RWPE2 (cell line): ENCODE data around the gene CCDC24.

Experiments used
- ATAC-seq: fragments of 200-7000 bp; cut with Tn5 transposase; 3 replicates; pipeline ENCODE4 v1.9.1; 2021; ENCODE audit warnings: low read depth
- DNase-seq: peaks from one replicate; pipeline ENCODE4 v3.0.0-alpha.2; 2020; ENCODE audit warnings: low spot score
- H3K27ac ChIP-seq: fragments of 450-650 bp; 2 replicates; pipeline ENCODE4 v1.5.1; 2017; ENCODE audit warnings: mild to moderate bottlenecking; ENCODE audit not compliant: poor library complexity, severe bottlenecking
- H3K27me3 ChIP-seq: fragments of 250-450 bp; sonication (Bioruptor Pico); 2 replicates; pipeline ENCODE4 v1.5.1; 2021; ENCODE audit warnings: mild to moderate bottlenecking, moderate library complexity; ENCODE audit not compliant: insufficient read depth, poor library complexity, severe bottlenecking
- H3K36me3 ChIP-seq: fragments of 250-450 bp; sonication (Bioruptor Pico); 2 replicates; pipeline ENCODE4 v1.5.1; 2020; ENCODE audit warnings: low read depth, mild to moderate bottlenecking, moderate library complexity
- H3K4me1 ChIP-seq: fragments of 250-450 bp; sonication (Bioruptor Pico); 2 replicates; pipeline ENCODE4 v1.5.1; 2021; ENCODE audit warnings: mild to moderate bottlenecking, moderate library complexity; ENCODE audit not compliant: insufficient read depth, poor library complexity, severe bottlenecking
- H3K4me3 ChIP-seq: fragments of 250-450 bp; sonication (Bioruptor Pico); 2 replicates; pipeline ENCODE4 v1.5.1; 2021; ENCODE audit warnings: mild to moderate bottlenecking, moderate library complexity; ENCODE audit not compliant: severe bottlenecking
- H3K9me3 ChIP-seq: fragments of 250-450 bp; sonication (Bioruptor Pico); 2 replicates; pipeline ENCODE4 v1.5.1; 2021; ENCODE audit warnings: mild to moderate bottlenecking, moderate library complexity; ENCODE audit not compliant: severe bottlenecking
- CTCF ChIP-seq: fragments of 450-650 bp; IDR thresholded peaks from one replicate; pipeline ENCODE4 v1.5.1; 2017; ENCODE audit warnings: mild to moderate bottlenecking, moderate library complexity; ENCODE audit not compliant: poor library complexity, severe bottlenecking

Gene CCDC24

GRCh38 chr1:43946236-43947060 is 45.0 kb upstream of the CCDC24 start, which contains the start of gene IPO13:
Gene IPO13 (plus strand): TSS chr1:43946950. CDS start chr1:43947601, 651 bp downstream.
- Histone ChIP-seq H3K36me3 (0 out of 2 replicates have a peak, but pooled peaks cover 4% of the 10 kb centered on the region), H3K4me1 (peaks cover 8% of the 10 kb centered on the region), H3K9me3 (no peaks in the 10 kb centered on the region), H3K27me3 (no peaks in the 10 kb centered on the region), H3K27ac (peak within 1 kb of the TSS; percentile 60), H3K4me3 (peak within 1 kb of the TSS; percentile 50)
- ATAC-seq (peak; percentile 89), DNase-seq (peak; percentile 90)
- peak; percentile 80 for TF ChIP-seq CTCF

DNA sequence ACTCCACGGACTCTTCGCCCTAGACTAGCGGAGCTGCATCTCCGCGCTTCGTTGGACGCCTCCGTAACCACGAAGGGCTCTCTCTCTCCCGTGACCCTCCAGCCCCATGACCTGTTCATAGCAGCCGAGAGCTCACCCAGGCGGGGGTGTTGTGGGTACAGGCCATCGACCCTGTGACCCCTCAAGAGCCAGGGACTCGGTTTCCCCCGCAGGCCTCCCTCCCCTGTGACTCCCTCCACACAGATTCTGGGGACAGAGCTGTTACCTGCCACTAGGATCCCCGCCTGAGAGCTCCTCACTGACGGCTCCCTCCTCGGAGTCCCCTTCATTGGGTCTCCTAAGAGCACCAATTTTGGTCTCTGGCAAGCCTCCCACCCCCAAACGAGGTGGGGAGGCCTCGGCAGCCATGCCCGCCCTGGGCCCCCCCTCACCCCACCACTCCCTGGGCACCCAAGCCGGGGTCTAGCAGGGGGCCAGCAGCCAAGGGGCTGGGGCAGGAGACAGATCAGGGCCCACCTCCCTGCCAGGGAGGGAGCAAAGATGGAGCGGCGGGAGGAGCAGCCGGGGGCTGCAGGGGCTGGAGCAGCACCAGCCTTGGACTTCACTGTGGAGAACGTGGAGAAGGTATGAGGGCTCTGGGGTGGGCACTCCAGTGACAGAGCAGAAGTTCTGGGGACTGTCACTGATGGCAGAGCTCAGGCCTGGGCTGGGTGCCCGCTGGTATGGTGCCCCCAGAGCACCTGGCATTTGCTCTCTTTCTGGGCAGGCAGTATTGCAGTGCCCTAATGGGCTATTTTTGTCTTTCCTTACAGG is 44.1 kb upstream of the CCDC24 start:
- no peaks in the 10 kb centered on the region for H3K27me3 ChIP-seq
- DNase-seq: no peak
- no peaks in the 10 kb centered on the region for H3K9me3 ChIP-seq
- TF ChIP-seq CTCF: no peak
- peak overlapping the region; percentile 50 for H3K4me3 ChIP-seq
- 0 out of 2 replicates have a peak, but pooled peaks cover 4% of the 10 kb centered on the region for H3K36me3 ChIP-seq
- peak overlapping the region; percentile 60 for H3K27ac ChIP-seq
- no peak for ATAC-seq
- H3K4me1 ChIP-seq: peaks cover 8% of the 10 kb centered on the region

DNA sequence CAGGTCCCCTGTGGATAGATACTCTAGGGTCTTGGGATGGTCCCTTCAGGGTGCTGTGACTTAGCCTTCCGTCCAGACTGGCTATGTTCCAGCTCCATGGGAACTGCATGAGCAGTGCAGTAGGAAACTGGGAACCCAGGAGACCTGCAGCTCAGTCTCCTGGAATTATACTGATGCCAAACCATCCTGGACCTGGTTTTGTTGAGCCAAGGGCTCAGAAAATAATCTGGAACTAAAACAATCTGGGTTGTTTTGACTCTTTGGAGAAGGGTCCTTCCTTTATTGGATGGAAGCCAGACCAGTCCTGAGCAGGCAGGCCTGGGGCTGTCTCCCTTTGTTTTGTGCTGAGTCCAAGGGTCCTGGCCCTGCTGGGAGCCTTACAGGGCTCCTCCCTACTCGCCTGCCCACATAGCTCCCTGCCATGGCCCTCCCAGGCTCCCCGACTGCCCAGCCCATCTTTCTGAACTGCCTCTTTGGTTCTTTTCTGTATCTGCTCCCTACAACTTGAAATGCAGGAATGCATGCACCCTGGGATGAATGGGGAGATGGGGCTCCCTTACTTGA is 43.4 kb upstream of the CCDC24 start:
- Histone ChIP-seq H3K4me1 (peaks cover 8% of the 10 kb centered on the region), H3K9me3 (no peaks in the 10 kb centered on the region), H3K27me3 (no peaks in the 10 kb centered on the region), H3K4me3 (peak overlapping the region; percentile 50), H3K27ac (peak overlapping the region; percentile 60), H3K36me3 (0 out of 2 replicates have a peak, but pooled peaks cover 4% of the 10 kb centered on the region)
- ATAC-seq (no peak), DNase-seq (no peak)
- TF ChIP-seq CTCF: no peak

DNA sequence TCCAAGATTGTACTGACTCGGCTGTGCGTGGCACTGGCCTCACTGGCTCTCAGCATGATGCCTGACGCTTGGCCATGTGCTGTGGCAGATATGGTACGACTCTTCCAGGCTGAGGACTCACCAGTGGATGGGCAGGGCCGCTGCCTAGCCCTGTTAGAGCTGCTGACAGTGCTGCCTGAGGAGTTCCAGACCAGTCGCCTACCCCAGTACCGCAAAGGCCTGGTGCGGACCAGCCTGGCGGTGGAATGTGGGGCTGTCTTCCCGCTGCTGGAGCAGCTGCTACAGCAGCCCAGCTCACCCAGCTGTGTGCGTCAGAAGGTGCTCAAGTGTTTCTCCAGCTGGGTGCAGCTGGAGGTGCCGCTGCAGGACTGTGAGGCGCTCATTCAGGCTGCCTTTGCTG is 41.7 kb upstream of the CCDC24 start:
- no peak for ATAC-seq
- no peak for DNase-seq
- TF ChIP-seq CTCF: no peak
- no peaks in the 10 kb centered on the region for H3K27me3 ChIP-seq
- H3K36me3 ChIP-seq: 0 out of 2 replicates have a peak, but pooled peaks cover 4% of the 10 kb centered on the region
- H3K9me3 ChIP-seq: no peaks in the 10 kb centered on the region
- peaks cover 8% of the 10 kb centered on the region for H3K4me1 ChIP-seq
- H3K4me3 ChIP-seq: no peak overlapping the region
- H3K27ac ChIP-seq: no peak overlapping the region
